ENCODE results near the gene IPO11.

The IPO11 gene

GRCh38 chr5:62424763-62425162, 12.2 kb downstream of the IPO11 start:
- DNase-seq (ENCODE audit: insufficient read length, low spot score) = no peak
- no peak for TF ChIP-seq POU2F2 (IDR thresholded peaks at IDR 0.05; ENCODE audit: low read depth, low read length)
- no peak for TF ChIP-seq POLR2AphosphoS5 (IDR thresholded peaks at IDR 0.05; ENCODE audit: low read depth, low read length)
- TF ChIP-seq POLR2A (IDR thresholded peaks at IDR 0.05; ENCODE audit: low read depth, low read length) = no peak
- no peak for TF ChIP-seq SPI1 (IDR thresholded peaks at IDR 0.05; ENCODE audit: low read depth, low read length)
- TF ChIP-seq TAF1 (IDR thresholded peaks at IDR 0.05; ENCODE audit: low read depth, low read length) = no peak
- TF ChIP-seq PAX5 (IDR thresholded peaks at IDR 0.05; ENCODE audit: insufficient read depth, low read length, severe bottlenecking) = no peak
- no peak for FAIRE-seq

- FAIRE-seq = no peak
- no peak for DNase-seq (ENCODE audit: insufficient read length, low spot score)
- TF ChIP-seq TAF1 (IDR thresholded peaks at IDR 0.05; ENCODE audit: low read depth, low read length) (no peak), SPI1 (IDR thresholded peaks at IDR 0.05; ENCODE audit: low read depth, low read length) (no peak), PAX5 (IDR thresholded peaks at IDR 0.05; ENCODE audit: insufficient read depth, low read length, severe bottlenecking) (no peak), POLR2AphosphoS5 (IDR thresholded peaks at IDR 0.05; ENCODE audit: low read depth, low read length) (no peak), POLR2A (IDR thresholded peaks at IDR 0.05; ENCODE audit: low read depth, low read length) (no peak), POU2F2 (IDR thresholded peaks at IDR 0.05; ENCODE audit: low read depth, low read length) (no peak)
Observed at GRCh38 chr5:62431735-62432620, 19.4 kb downstream of the IPO11 start.

- DNase-seq (ENCODE audit: insufficient read length, low spot score) = no peak
- FAIRE-seq = no peak
- TF ChIP-seq TAF1 (IDR thresholded peaks at IDR 0.05; ENCODE audit: low read depth, low read length) = no peak
- TF ChIP-seq POU2F2 (IDR thresholded peaks at IDR 0.05; ENCODE audit: low read depth, low read length) = no peak
- no peak for TF ChIP-seq POLR2AphosphoS5 (IDR thresholded peaks at IDR 0.05; ENCODE audit: low read depth, low read length)
- TF ChIP-seq POLR2A (IDR thresholded peaks at IDR 0.05; ENCODE audit: low read depth, low read length) = no peak
- TF ChIP-seq SPI1 (IDR thresholded peaks at IDR 0.05; ENCODE audit: low read depth, low read length) = no peak
- no peak for TF ChIP-seq PAX5 (IDR thresholded peaks at IDR 0.05; ENCODE audit: insufficient read depth, low read length, severe bottlenecking)
Observed at GRCh38 chr5:62432621-62433064, 20.1 kb downstream of the IPO11 start.

DNA sequence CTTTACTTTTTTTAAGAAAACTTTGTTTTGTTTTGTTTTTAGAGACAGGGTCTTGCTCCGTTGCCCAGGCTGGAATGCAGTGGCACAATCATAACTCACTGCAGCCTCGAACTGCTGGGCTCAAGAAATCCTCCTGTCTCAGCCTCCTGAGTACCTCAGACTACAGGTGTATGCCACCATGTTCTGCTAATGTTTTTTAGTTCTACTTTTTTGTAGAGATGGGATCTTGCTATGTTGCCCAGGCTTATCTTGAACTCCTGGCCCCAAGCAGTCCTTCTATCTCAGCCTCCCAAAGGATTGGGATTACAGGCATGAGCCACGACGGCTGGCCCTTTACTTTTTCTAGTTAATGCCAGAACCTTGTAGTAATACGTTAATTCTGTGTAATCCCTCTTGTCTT, 36.0 kb downstream of the IPO11 start:
- TF ChIP-seq SPI1 (IDR thresholded peaks at IDR 0.05; ENCODE audit: low read depth, low read length) (no peak), POU2F2 (IDR thresholded peaks at IDR 0.05; ENCODE audit: low read depth, low read length) (no peak), TAF1 (IDR thresholded peaks at IDR 0.05; ENCODE audit: low read depth, low read length) (no peak)
- FAIRE-seq (no peak), DNase-seq (ENCODE audit: insufficient read length, low spot score) (no peak)

DNA sequence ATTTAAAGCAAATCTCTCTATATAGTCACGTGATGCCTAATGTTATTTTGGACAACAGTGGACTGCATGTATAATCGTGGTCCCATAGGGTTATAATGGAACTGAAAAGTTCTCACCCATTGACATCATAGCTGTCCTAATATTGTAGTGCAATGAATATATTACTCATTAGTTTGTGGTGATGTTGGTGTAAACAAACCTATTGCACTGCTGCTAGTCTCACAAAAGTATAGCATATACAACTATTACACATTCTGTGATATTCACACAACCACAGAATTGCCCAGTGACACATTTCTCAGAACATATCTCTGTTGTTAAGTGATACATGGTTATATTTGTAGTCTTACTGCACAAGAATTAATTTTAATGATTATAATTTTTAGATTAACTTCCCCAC, 37.7 kb downstream of the IPO11 start:
- DNase-seq (ENCODE audit: insufficient read length, low spot score) (no peak), FAIRE-seq (no peak)
- TF ChIP-seq POU2F2 (IDR thresholded peaks at IDR 0.05; ENCODE audit: low read depth, low read length) (no peak), PAX5 (IDR thresholded peaks at IDR 0.05; ENCODE audit: insufficient read depth, low read length, severe bottlenecking) (no peak), SPI1 (IDR thresholded peaks at IDR 0.05; ENCODE audit: low read depth, low read length) (no peak), TAF1 (IDR thresholded peaks at IDR 0.05; ENCODE audit: low read depth, low read length) (no peak), POLR2AphosphoS5 (IDR thresholded peaks at IDR 0.05; ENCODE audit: low read depth, low read length) (no peak), POLR2A (IDR thresholded peaks at IDR 0.05; ENCODE audit: low read depth, low read length) (no peak)

GRCh38 chr5:62457071-62457470, 44.5 kb downstream of the IPO11 start:
- DNase-seq (ENCODE audit: insufficient read length, low spot score) (no peak), FAIRE-seq (no peak)
- no peak for TF ChIP-seq POU2F2 (IDR thresholded peaks at IDR 0.05; ENCODE audit: low read depth, low read length)
- no peak for TF ChIP-seq TAF1 (IDR thresholded peaks at IDR 0.05; ENCODE audit: low read depth, low read length)
- TF ChIP-seq PAX5 (IDR thresholded peaks at IDR 0.05; ENCODE audit: insufficient read depth, low read length, severe bottlenecking) = no peak
- no peak for TF ChIP-seq POLR2A (IDR thresholded peaks at IDR 0.05; ENCODE audit: low read depth, low read length)

GRCh38 chr5:62460578-62460983, 48.0 kb downstream of the IPO11 start:
- peak; percentile 65 for FAIRE-seq
- peak; percentile 17 for DNase-seq (ENCODE audit: insufficient read length, low spot score)
- TF ChIP-seq PAX5 (IDR thresholded peaks at IDR 0.05; ENCODE audit: insufficient read depth, low read length, severe bottlenecking) = no peak
- no peak for TF ChIP-seq POLR2AphosphoS5 (IDR thresholded peaks at IDR 0.05; ENCODE audit: low read depth, low read length)
- TF ChIP-seq POU2F2 (IDR thresholded peaks at IDR 0.05; ENCODE audit: low read depth, low read length) = no peak
- TF ChIP-seq SPI1 (IDR thresholded peaks at IDR 0.05; ENCODE audit: low read depth, low read length) = no peak
- no peak for TF ChIP-seq TAF1 (IDR thresholded peaks at IDR 0.05; ENCODE audit: low read depth, low read length)
- TF ChIP-seq POLR2A (IDR thresholded peaks at IDR 0.05; ENCODE audit: low read depth, low read length) = no peak

GRCh38 chr5:62461561-62461960, 49.0 kb downstream of the IPO11 start:
- FAIRE-seq = no peak
- TF ChIP-seq TAF1 (IDR thresholded peaks at IDR 0.05; ENCODE audit: low read depth, low read length) (no peak), PAX5 (IDR thresholded peaks at IDR 0.05; ENCODE audit: insufficient read depth, low read length, severe bottlenecking) (no peak), SPI1 (IDR thresholded peaks at IDR 0.05; ENCODE audit: low read depth, low read length) (no peak), POLR2AphosphoS5 (IDR thresholded peaks at IDR 0.05; ENCODE audit: low read depth, low read length) (no peak), POU2F2 (IDR thresholded peaks at IDR 0.05; ENCODE audit: low read depth, low read length) (no peak), POLR2A (IDR thresholded peaks at IDR 0.05; ENCODE audit: low read depth, low read length) (no peak)
- DNase-seq (ENCODE audit: insufficient read length, low spot score) = no peak

DNA sequence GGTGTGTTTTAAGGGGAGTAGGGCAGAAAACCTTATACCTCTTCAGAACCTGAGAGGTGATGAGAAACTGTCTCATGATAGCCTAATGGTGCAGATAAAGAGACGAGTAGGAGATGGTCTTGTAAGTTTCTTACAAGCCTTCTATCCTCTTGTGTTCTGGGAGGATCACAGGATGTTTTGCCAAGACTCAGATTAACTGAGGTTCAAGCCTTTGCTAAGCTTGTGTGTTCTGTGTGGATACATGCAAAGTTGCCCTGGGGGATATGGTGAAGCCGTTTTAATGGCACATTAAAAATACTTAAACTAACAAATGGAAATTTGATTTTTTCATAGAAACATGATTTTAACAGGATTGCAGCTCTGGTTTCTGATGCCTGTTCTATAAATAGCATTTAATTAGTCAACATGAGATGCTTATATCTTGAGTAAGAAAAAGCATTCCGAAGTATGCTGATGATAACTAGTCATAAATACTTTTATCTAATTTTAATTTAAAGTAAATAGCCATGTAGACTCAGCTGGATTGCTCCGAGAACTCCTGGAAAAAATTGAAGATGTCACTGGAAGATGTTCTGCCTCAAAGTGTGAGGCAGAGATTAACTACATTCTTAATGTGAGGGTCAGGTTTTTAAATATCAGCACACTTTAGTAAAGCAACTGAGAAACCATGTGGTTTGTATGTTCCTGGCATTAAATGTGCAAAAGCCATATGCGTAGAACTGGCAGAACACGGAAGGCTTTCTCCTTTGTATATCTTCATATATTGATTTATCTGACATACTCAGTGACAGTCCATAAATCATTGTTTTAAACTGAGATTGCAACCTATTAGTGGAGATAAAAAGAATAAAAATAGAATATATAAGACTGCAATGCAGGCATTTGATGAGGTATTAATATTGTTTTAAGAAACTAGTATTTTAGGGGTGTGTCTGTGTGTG, 53.7 kb downstream of the IPO11 start:
- no peak for TF ChIP-seq TAF1 (IDR thresholded peaks at IDR 0.05; ENCODE audit: low read depth, low read length)
- peak; percentile 40 for FAIRE-seq
- DNase-seq (ENCODE audit: insufficient read length, low spot score) = no peak

Data from GM12891 (cell line).